Trophoblast cell (in vitro differentiated cells and primary cell): ENCODE measurements around the gene DISC1.

Experiments
- DNase-seq, 2 donors: peaks; one replicate each; pipeline ENCODE4 v3.0.0-alpha.2; 2016
- H2AFZ ChIP-seq: 2 replicates; pipeline ENCODE4 v1.6.1; 2013; ENCODE audit warnings: low read length, moderate library complexity, mild to moderate bottlenecking; ENCODE audit not compliant: insufficient read depth, poor library complexity
- H2AK5ac ChIP-seq: 2 replicates; pipeline ENCODE4 v1.6.1; 2013; ENCODE audit warnings: mild to moderate bottlenecking, low read length
- H2BK120ac ChIP-seq: 2 replicates; pipeline ENCODE4 v1.6.1; 2013; ENCODE audit warnings: low read length, mild to moderate bottlenecking, moderate library complexity; ENCODE audit not compliant: insufficient read depth, poor library complexity
- H2BK12ac ChIP-seq: 2 replicates; pipeline ENCODE4 v1.6.1; 2013; ENCODE audit warnings: mild to moderate bottlenecking, low read length, moderate library complexity
- H2BK5ac ChIP-seq: 2 replicates; pipeline ENCODE4 v1.6.1; 2013; ENCODE audit warnings: low read length, low read depth, moderate library complexity, mild to moderate bottlenecking; ENCODE audit not compliant: poor library complexity
- H3K14ac ChIP-seq: 2 replicates; pipeline ENCODE4 v1.6.1; 2013; ENCODE audit warnings: mild to moderate bottlenecking, low read length
- H3K18ac ChIP-seq: 2 replicates; pipeline ENCODE4 v1.6.1; 2013; ENCODE audit warnings: mild to moderate bottlenecking, low read length
- H3K23ac ChIP-seq: 2 replicates; pipeline ENCODE4 v1.6.1; 2013; ENCODE audit warnings: low read length
- H3K27ac ChIP-seq: 2 replicates; pipeline ENCODE4 v1.5.1; 2013; ENCODE audit warnings: low read depth, mild to moderate bottlenecking, inconsistent platforms, low read length, moderate library complexity
- H3K27me3 ChIP-seq: 2 replicates; pipeline ENCODE4 v1.6.1; 2013; ENCODE audit warnings: inconsistent platforms, mild to moderate bottlenecking, low read length, moderate library complexity; ENCODE audit not compliant: insufficient read depth
- H3K36me3 ChIP-seq, 2 experiments: 1 replicate in 1 of 2; 2 replicates in 1 of 2; pipeline ENCODE4 v1.6.1; 2013; ENCODE audit warnings: low read length in 2 of 2, mild to moderate bottlenecking in 2 of 2, moderate library complexity in 1 of 2; ENCODE audit not compliant: insufficient read depth in 2 of 2, control insufficient read depth in 1 of 2
- H3K4ac ChIP-seq: 2 replicates; pipeline ENCODE4 v1.6.1; 2013; ENCODE audit warnings: low read depth, mild to moderate bottlenecking, low read length, moderate library complexity
- H3K4me1 ChIP-seq, 2 experiments: 1 replicate in 1 of 2; 2 replicates in 1 of 2; pipeline ENCODE4 v1.6.1; 2013; ENCODE audit warnings: low read length in 2 of 2, mild to moderate bottlenecking in 2 of 2, moderate library complexity in 1 of 2; ENCODE audit not compliant: insufficient read depth in 2 of 2, control insufficient read depth in 1 of 2
- H3K4me2 ChIP-seq: 2 replicates; pipeline ENCODE4 v1.6.1; 2013; ENCODE audit warnings: inconsistent platforms, mild to moderate bottlenecking, low read length, moderate library complexity
- H3K4me3 ChIP-seq: 2 replicates; pipeline ENCODE4 v1.5.1; 2013; ENCODE audit warnings: mild to moderate bottlenecking, low read depth, low read length, inconsistent platforms
- H3K79me1 ChIP-seq: one replicate; pipeline ENCODE4 v1.6.1; 2013; ENCODE audit warnings: low read length
- H3K79me2 ChIP-seq: 2 replicates; pipeline ENCODE4 v1.6.1; 2013; ENCODE audit warnings: low read length, mild to moderate bottlenecking; ENCODE audit not compliant: control insufficient read depth, insufficient read depth, poor library complexity
- H3K9ac ChIP-seq: 2 replicates; pipeline ENCODE4 v1.6.1; 2013; ENCODE audit warnings: mild to moderate bottlenecking, low read length
- H3K9me3 ChIP-seq: 2 replicates; pipeline ENCODE4 v1.6.1; 2013; ENCODE audit warnings: low read depth, mild to moderate bottlenecking, control low read depth, inconsistent platforms, low read length; ENCODE audit not compliant: insufficient read depth
- H4K12ac ChIP-seq: 2 replicates; pipeline ENCODE4 v1.6.1; 2013; ENCODE audit warnings: low read depth, mild to moderate bottlenecking, low read length, moderate library complexity
- H4K8ac ChIP-seq: 2 replicates; pipeline ENCODE4 v1.6.1; 2013; ENCODE audit warnings: low read depth, mild to moderate bottlenecking, low read length, moderate library complexity
- H4K91ac ChIP-seq: one replicate; pipeline ENCODE4 v1.6.1; 2013; ENCODE audit warnings: low read depth, mild to moderate bottlenecking, low read length, moderate library complexity
- WGBS: extraction: QIAGEN DNeasy Blood & Tissue Kit; methylation state at CpG from one replicate; pipeline ENCODE4 v1.1.7; 2013; ENCODE audit warnings: missing lambda C conversion rate; ENCODE audit not compliant: insufficient read length, insufficient coverage; ENCODE audit errors: extremely low coverage; 5-methylcytosine and 5-hydroxymethylcytosine counted together

The DISC1 gene

GRCh38 chr1:231684356-231685244 is 58.0 kb downstream of the DISC1 start:
- no peak overlapping the region for H3K23ac ChIP-seq
- H3K9ac ChIP-seq, result no peak overlapping the region
- no peak overlapping the region for H2AK5ac ChIP-seq
- peaks cover 2% of the 10 kb centered on the region for H3K9me3 ChIP-seq
- no peak overlapping the region for H2BK120ac ChIP-seq
- no peak overlapping the region for H4K8ac ChIP-seq
- H3K27me3 ChIP-seq, result no peaks in the 10 kb centered on the region
- no peak overlapping the region for H3K4me2 ChIP-seq
- H3K27ac ChIP-seq, result no peak overlapping the region
- H3K4me1 ChIP-seq, result no peaks in the 10 kb centered on the region
- no peak overlapping the region for H4K12ac ChIP-seq
- H3K36me3 ChIP-seq, result peaks cover 0 to 1% of the 10 kb centered on the region in 2 experiments
- H3K14ac ChIP-seq, result no peak overlapping the region
- H3K4me3 ChIP-seq, result no peak overlapping the region
- no CpG with 5 or more reads among the region's 15 CpGs for WGBS
- no peak for DNase-seq
- H2BK12ac ChIP-seq, result no peak overlapping the region
- H3K79me1 ChIP-seq, result no peaks in the 10 kb centered on the region
- H3K4ac ChIP-seq, result no peak overlapping the region
- no peaks in the 10 kb centered on the region for H3K79me2 ChIP-seq
- no peak overlapping the region for H3K18ac ChIP-seq
- no peak overlapping the region for H2AFZ ChIP-seq
- H4K91ac ChIP-seq, result no peak overlapping the region
- no peak overlapping the region for H2BK5ac ChIP-seq

GRCh38 chr1:231686384-231686783 is 59.8 kb downstream of the DISC1 start:
- Histone ChIP-seq H3K36me3 (peaks cover 0 to 1% of the 10 kb centered on the region in 2 experiments), H2BK12ac (no peak overlapping the region), H3K18ac (no peak overlapping the region), H2AFZ (no peak overlapping the region), H4K12ac (no peak overlapping the region), H3K4me3 (no peak overlapping the region), H3K9me3 (peaks cover 2% of the 10 kb centered on the region), H3K23ac (no peak overlapping the region), H2BK120ac (no peak overlapping the region), H2AK5ac (no peak overlapping the region), H3K27me3 (no peaks in the 10 kb centered on the region), H4K91ac (no peak overlapping the region), H3K4ac (no peak overlapping the region), H3K9ac (no peak overlapping the region), H3K4me2 (no peak overlapping the region), H4K8ac (no peak overlapping the region), H3K79me1 (no peaks in the 10 kb centered on the region), H3K14ac (no peak overlapping the region), H3K27ac (no peak overlapping the region), H2BK5ac (no peak overlapping the region), H3K79me2 (no peaks in the 10 kb centered on the region), H3K4me1 (peaks cover 0 to 4% of the 10 kb centered on the region in 2 experiments)
- DNase-seq, result no peak
- no CpG with 5 or more reads among the region's 4 CpGs for WGBS

GRCh38 chr1:231688989-231689388 is 62.4 kb downstream of the DISC1 start:
- no peaks in the 10 kb centered on the region for H3K79me1 ChIP-seq
- H3K36me3 ChIP-seq, result peaks cover 0 to 1% of the 10 kb centered on the region in 2 experiments
- H2BK5ac ChIP-seq, result no peak overlapping the region
- peaks cover 2% of the 10 kb centered on the region for H3K9me3 ChIP-seq
- WGBS, result no CpG with 5 or more reads among the region's 4 CpGs
- H4K12ac ChIP-seq, result no peak overlapping the region
- no peak overlapping the region for H2BK120ac ChIP-seq
- no peak for DNase-seq
- no peaks in the 10 kb centered on the region for H3K27me3 ChIP-seq
- H3K18ac ChIP-seq, result no peak overlapping the region
- no peak overlapping the region for H3K4me3 ChIP-seq
- H3K23ac ChIP-seq, result no peak overlapping the region
- no peak overlapping the region for H3K4ac ChIP-seq
- H3K9ac ChIP-seq, result no peak overlapping the region
- no peak overlapping the region for H3K4me2 ChIP-seq
- no peak overlapping the region for H2AK5ac ChIP-seq
- no peak overlapping the region for H2BK12ac ChIP-seq
- peaks cover 0 to 4% of the 10 kb centered on the region in 2 experiments for H3K4me1 ChIP-seq
- no peak overlapping the region for H2AFZ ChIP-seq
- H4K91ac ChIP-seq, result no peak overlapping the region
- no peak overlapping the region for H4K8ac ChIP-seq
- no peak overlapping the region for H3K27ac ChIP-seq
- H3K14ac ChIP-seq, result no peak overlapping the region
- no peaks in the 10 kb centered on the region for H3K79me2 ChIP-seq

GRCh38 chr1:231690059-231690458 is 63.5 kb downstream of the DISC1 start:
- Histone ChIP-seq H4K12ac (no peak overlapping the region), H2BK12ac (no peak overlapping the region), H3K9me3 (peaks cover 2% of the 10 kb centered on the region), H3K4me1 (peaks cover 0 to 4% of the 10 kb centered on the region in 2 experiments), H2BK5ac (no peak overlapping the region), H4K91ac (no peak overlapping the region), H2BK120ac (no peak overlapping the region), H3K27me3 (no peaks in the 10 kb centered on the region), H3K79me1 (no peaks in the 10 kb centered on the region), H2AFZ (no peak overlapping the region), H2AK5ac (no peak overlapping the region), H3K4ac (no peak overlapping the region), H3K23ac (no peak overlapping the region), H3K14ac (no peak overlapping the region), H3K4me2 (no peak overlapping the region), H3K9ac (no peak overlapping the region), H3K4me3 (no peak overlapping the region), H3K18ac (no peak overlapping the region), H4K8ac (no peak overlapping the region), H3K27ac (no peak overlapping the region), H3K79me2 (no peaks in the 10 kb centered on the region), H3K36me3 (no peaks in the 10 kb centered on the region)
- no CpG with 5 or more reads among the region's 9 CpGs for WGBS
- no peak for DNase-seq
